Measurements from ENCODE around the gene ZNF791.
A peak's percentile ranks its signal among the peaks of the same experiment; 100 is the strongest.
"Not testable (repeated sequence)": the region's sequence is repeated elsewhere in the genome, so short reads cannot be mapped to it uniquely, and the experiment has no call there.

ZNF791 gene

GRCh38 chr19:12629215-12629614 is 18.5 kb downstream of the ZNF791 start:
- no peak for DNase-seq (ENCODE audit: low spot score)

GRCh38 chr19:12636631-12637030 is 25.9 kb downstream of the ZNF791 start:
- no peak for DNase-seq (ENCODE audit: low spot score)

GRCh38 chr19:12638611-12639182 is 28.0 kb downstream of the ZNF791 start:
- DNase-seq (ENCODE audit: low spot score) = no peak

GRCh38 chr19:12639901-12640613 is 29.3 kb downstream of the ZNF791 start:
- peak; percentile 57 for DNase-seq (ENCODE audit: low spot score)

GRCh38 chr19:12641456-12641855 is 30.7 kb downstream of the ZNF791 start:
- DNase-seq (ENCODE audit: low spot score) = no peak

GRCh38 chr19:12642506-12642905 is 31.8 kb downstream of the ZNF791 start:
- DNase-seq (ENCODE audit: low spot score) = no peak

- DNase-seq (ENCODE audit: low spot score) = not testable (repeated sequence)
Observed at GRCh38 chr19:12643716-12644115, 33.0 kb downstream of the ZNF791 start.

- no peak for DNase-seq (ENCODE audit: low spot score)
Observed at GRCh38 chr19:12646551-12646950, 35.8 kb downstream of the ZNF791 start.

GRCh38 chr19:12647047-12647446 is 36.3 kb downstream of the ZNF791 start:
- no peak for DNase-seq (ENCODE audit: low spot score)

GRCh38 chr19:12647490-12648071 is 36.9 kb downstream of the ZNF791 start:
- no peak for DNase-seq (ENCODE audit: low spot score)

- DNase-seq (ENCODE audit: low spot score) = no peak
Observed at GRCh38 chr19:12648088-12648487, 37.4 kb downstream of the ZNF791 start.

GRCh38 chr19:12649941-12650340 is 39.2 kb downstream of the ZNF791 start:
- DNase-seq (ENCODE audit: low spot score) = no peak

- no peak for DNase-seq (ENCODE audit: low spot score)
Observed at GRCh38 chr19:12652219-12652618, 41.5 kb downstream of the ZNF791 start.

- DNase-seq (ENCODE audit: low spot score) = no peak
Observed at GRCh38 chr19:12655546-12655945, 44.8 kb downstream of the ZNF791 start.

GRCh38 chr19:12656899-12657571 is 46.3 kb downstream of the ZNF791 start:
- no peak for DNase-seq (ENCODE audit: low spot score)

GRCh38 chr19:12657966-12658365 is 47.2 kb downstream of the ZNF791 start:
- no peak for DNase-seq (ENCODE audit: low spot score)

- peak; percentile 47 for DNase-seq (ENCODE audit: low spot score)
Observed at GRCh38 chr19:12660980-12661379, 50.3 kb downstream of the ZNF791 start.

- DNase-seq (ENCODE audit: low spot score) = no peak
Observed at GRCh38 chr19:12664406-12665280, 53.9 kb downstream of the ZNF791 start.

- DNase-seq (ENCODE audit: low spot score) = no peak
Observed at GRCh38 chr19:12665281-12665573, 54.5 kb downstream of the ZNF791 start.

- no peak for DNase-seq (ENCODE audit: low spot score)
Observed at GRCh38 chr19:12665671-12666264, 55.0 kb downstream of the ZNF791 start.

GRCh38 chr19:12666265-12667048 is 55.7 kb downstream of the ZNF791 start, which contains the start of the genes MAN2B1 and WDR83:
MAN2B1 (minus strand) TSS chr19:12666742; CDS start chr19:12666701, 41 bp downstream.
WDR83 (plus strand) TSS chr19:12666807; CDS start chr19:12669791, 2,984 bp downstream.
- peak; percentile 77 for DNase-seq (ENCODE audit: low spot score)
